Hepatocyte (in vitro differentiated cells): ENCODE measurements around the gene HDX. TPM values are rescaled to one million over a fixed set of nuclear protein-coding genes. Genes with fewer than 3 reads are reported as not detected.

Experiments used
- DNase-seq: peaks from one replicate; pipeline ENCODE4 v3.0.0-alpha.2; 2016; ENCODE audit warnings: low spot score
- H2AFZ ChIP-seq: fragments of 200-600 bp; sonication (generic); 2 replicates; pipeline ENCODE4 v1.6.0; 2016; ENCODE audit warnings: antibody characterized with exemption, mild to moderate bottlenecking
- H3K27ac ChIP-seq: fragments of 200-600 bp; sonication (generic); 2 replicates; pipeline ENCODE4 v1.5.1; 2016; ENCODE audit warnings: mild to moderate bottlenecking
- H3K27me3 ChIP-seq: fragments of 200-600 bp; sonication (generic); 2 replicates; pipeline ENCODE4 v1.6.1; 2016
- H3K36me3 ChIP-seq: fragments of 200-600 bp; sonication (generic); replicated peaks from 2 replicates; pipeline ENCODE4 v1.5.1; 2016; ENCODE audit warnings: low read depth; ENCODE audit not compliant: insufficient read depth
- H3K4me1 ChIP-seq: fragments of 200-600 bp; sonication (generic); 2 replicates; pipeline ENCODE4 v1.5.1; 2016; ENCODE audit warnings: mild to moderate bottlenecking, moderate library complexity; ENCODE audit not compliant: insufficient read depth
- H3K4me2 ChIP-seq: fragments of 200-600 bp; sonication (generic); 2 replicates; pipeline ENCODE4 v1.6.0; 2016
- H3K4me3 ChIP-seq: fragments of 200-600 bp; sonication (generic); 2 replicates; pipeline ENCODE4 v1.5.1; 2016; ENCODE audit warnings: mild to moderate bottlenecking
- H3K79me2 ChIP-seq: fragments of 200-600 bp; sonication (generic); 2 replicates; pipeline ENCODE4 v1.6.0; 2017; ENCODE audit warnings: mild to moderate bottlenecking
- H3K9me2 ChIP-seq: fragments of 200-600 bp; sonication (generic); replicated peaks from 2 replicates; pipeline ENCODE4 v1.6.0; 2017; ENCODE audit warnings: mild to moderate bottlenecking; ENCODE audit not compliant: insufficient read depth
- H3K9me3 ChIP-seq: fragments of 200-600 bp; sonication (generic); 2 replicates; pipeline ENCODE4 v1.5.1; 2016; ENCODE audit warnings: low read depth, mild to moderate bottlenecking
- H4K20me1 ChIP-seq: fragments of 200-600 bp; sonication (generic); 2 replicates; pipeline ENCODE4 v1.6.0; 2016; ENCODE audit warnings: mild to moderate bottlenecking; ENCODE audit not compliant: insufficient read depth, poor library complexity, severe bottlenecking
- CTCF ChIP-seq: fragments of 200-600 bp; sonication (generic); IDR thresholded peaks from 2 replicates; pipeline ENCODE4 v1.5.1; 2016; ENCODE audit warnings: antibody characterized with exemption, mild to moderate bottlenecking; ENCODE audit not compliant: poor library complexity
- EZH2 ChIP-seq: fragments of 200-600 bp; sonication (generic); IDR thresholded peaks from 2 replicates; pipeline ENCODE4 v1.6.1; 2016; ENCODE audit warnings: antibody characterized with exemption, mild to moderate bottlenecking, borderline replicate concordance
- EZH2phosphoT487 ChIP-seq: fragments of 200-600 bp; sonication (generic); IDR thresholded peaks from one replicate; pipeline ENCODE4 v1.6.1; 2018; ENCODE audit warnings: antibody characterized with exemption, mild to moderate bottlenecking, low read depth, moderate library complexity; ENCODE audit not compliant: unreplicated experiment, severe bottlenecking
- WGBS: methylation state at CpG from one replicate; pipeline ENCODE4 v1.1.6; 2016; ENCODE audit warnings: low lambda C conversion rate; ENCODE audit errors: missing lambda C conversion rate; 5-methylcytosine and 5-hydroxymethylcytosine counted together
- polyA plus RNA-seq: library from polyadenylated mRNA; unstranded; fragments of >200 nt; fragmentation: Nextera tagmentation; extraction: Ambion mirVana; gene quantifications from 2 replicates; pipeline ENCODE4 v1.2.1, GENCODE V29; 2016
- total RNA-seq: library from RNA; depleted of rRNA; stranded (reverse); fragments of >200 nt; gene quantifications from 2 replicates; pipeline ENCODE4 v1.2.3, GENCODE V29; 2014

Gene HDX
- total and polyA plus RNA-seq, 2 experiments from 2014 or later = 4.8 to 9.4 TPM

- Histone ChIP-seq H3K27me3 (no peaks in the 10 kb centered on the region), H3K4me3 (no peak overlapping the region), H2AFZ (peak overlapping the region; percentile 18), H3K4me1 (no peaks in the 10 kb centered on the region), H4K20me1 (no peaks in the 10 kb centered on the region), H3K9me2 (no peaks in the 10 kb centered on the region), H3K4me2 (peak overlapping the region; percentile 55), H3K79me2 (no peaks in the 10 kb centered on the region), H3K27ac (peak overlapping the region; percentile 45), H3K36me3 (no peaks in the 10 kb centered on the region), H3K9me3 (peaks cover 9% of the 10 kb centered on the region)
- no peak for DNase-seq
- WGBS = 39% methylated on average over 1 of the region's 1 CpG
- TF ChIP-seq EZH2phosphoT487 (no peak), CTCF (no peak), EZH2 (no peak)
These were observed 138.6 kb downstream of the HDX start for GRCh38 chrX:84363663-84364062.

GRCh38 chrX:84363051-84363450, 139.2 kb downstream of the HDX start:
- no peaks in the 10 kb centered on the region for H4K20me1 ChIP-seq
- H3K4me3 ChIP-seq = no peak overlapping the region
- 62% methylated on average over 3 of the region's 3 CpGs for WGBS
- H3K27ac ChIP-seq = peak overlapping the region; percentile 45
- H3K9me2 ChIP-seq = no peaks in the 10 kb centered on the region
- TF ChIP-seq CTCF = no peak
- no peak for TF ChIP-seq EZH2
- TF ChIP-seq EZH2phosphoT487 = no peak
- no peaks in the 10 kb centered on the region for H3K27me3 ChIP-seq
- H3K4me2 ChIP-seq = peak overlapping the region; percentile 55
- no peak for DNase-seq
- no peaks in the 10 kb centered on the region for H3K4me1 ChIP-seq
- H3K79me2 ChIP-seq = no peaks in the 10 kb centered on the region
- H3K9me3 ChIP-seq = peaks cover 9% of the 10 kb centered on the region
- no peak overlapping the region for H2AFZ ChIP-seq
- no peaks in the 10 kb centered on the region for H3K36me3 ChIP-seq

- no peaks in the 10 kb centered on the region for H3K9me2 ChIP-seq
- H3K4me2 ChIP-seq = peak overlapping the region; percentile 55
- H3K9me3 ChIP-seq = peaks cover 9% of the 10 kb centered on the region
- no peak overlapping the region for H2AFZ ChIP-seq
- no peak overlapping the region for H3K4me3 ChIP-seq
- H3K27ac ChIP-seq = peak overlapping the region; percentile 23
- no peak for TF ChIP-seq EZH2phosphoT487
- TF ChIP-seq CTCF = no peak
- DNase-seq = peak; percentile 6
- H4K20me1 ChIP-seq = no peaks in the 10 kb centered on the region
- H3K27me3 ChIP-seq = no peaks in the 10 kb centered on the region
- no peaks in the 10 kb centered on the region for H3K79me2 ChIP-seq
- WGBS = 76% methylated on average over 3 of the region's 3 CpGs
- no peaks in the 10 kb centered on the region for H3K36me3 ChIP-seq
- no peaks in the 10 kb centered on the region for H3K4me1 ChIP-seq
These were observed 139.9 kb downstream of the HDX start for GRCh38 chrX:84362184-84362838.
